OCI-LY3 (cell line): ENCODE results near the gene ABCD1.

Experiments used
- EZH2phosphoT487 ChIP-seq: fragments of 200-600 bp; shearing (Covaris generic); IDR thresholded peaks from 2 replicates; pipeline ENCODE4 v1.6.1; 2018; ENCODE audit warnings: antibody characterized with exemption, mixed run types, low read depth
- TF ChIP-seq, protein P1 (sequence below): fragments of 200-600, 300-600 bp; sonication (generic); IDR thresholded peaks from 2 replicates; pipeline ENCODE4 v1.5.1; 2014; ENCODE audit warnings: antibody characterized with exemption, low read length, low read depth

DNA sequence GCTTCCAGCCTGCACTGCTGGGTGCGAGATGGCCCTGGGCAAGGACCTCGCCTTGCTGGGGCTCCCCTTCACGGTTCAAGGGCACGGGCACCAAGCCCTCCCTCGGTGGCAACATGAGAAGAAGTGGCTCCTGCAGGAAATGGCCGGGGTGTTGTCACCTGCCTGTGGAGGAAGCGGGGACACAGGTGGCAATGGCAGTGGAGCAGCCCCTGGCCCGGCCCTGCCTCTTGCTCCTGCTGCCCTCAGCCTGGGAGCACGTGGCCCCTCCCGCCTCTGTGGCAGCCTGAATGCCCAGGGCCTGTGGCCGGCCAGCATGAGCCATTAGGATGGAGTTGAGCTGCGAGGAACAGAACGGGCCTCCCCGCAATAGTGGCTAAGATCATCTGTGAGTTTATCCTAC lies 16.8 kb downstream of the ABCD1 start:
- TF ChIP-seq EZH2phosphoT487, result no peak
- TF ChIP-seq, protein P1, sequence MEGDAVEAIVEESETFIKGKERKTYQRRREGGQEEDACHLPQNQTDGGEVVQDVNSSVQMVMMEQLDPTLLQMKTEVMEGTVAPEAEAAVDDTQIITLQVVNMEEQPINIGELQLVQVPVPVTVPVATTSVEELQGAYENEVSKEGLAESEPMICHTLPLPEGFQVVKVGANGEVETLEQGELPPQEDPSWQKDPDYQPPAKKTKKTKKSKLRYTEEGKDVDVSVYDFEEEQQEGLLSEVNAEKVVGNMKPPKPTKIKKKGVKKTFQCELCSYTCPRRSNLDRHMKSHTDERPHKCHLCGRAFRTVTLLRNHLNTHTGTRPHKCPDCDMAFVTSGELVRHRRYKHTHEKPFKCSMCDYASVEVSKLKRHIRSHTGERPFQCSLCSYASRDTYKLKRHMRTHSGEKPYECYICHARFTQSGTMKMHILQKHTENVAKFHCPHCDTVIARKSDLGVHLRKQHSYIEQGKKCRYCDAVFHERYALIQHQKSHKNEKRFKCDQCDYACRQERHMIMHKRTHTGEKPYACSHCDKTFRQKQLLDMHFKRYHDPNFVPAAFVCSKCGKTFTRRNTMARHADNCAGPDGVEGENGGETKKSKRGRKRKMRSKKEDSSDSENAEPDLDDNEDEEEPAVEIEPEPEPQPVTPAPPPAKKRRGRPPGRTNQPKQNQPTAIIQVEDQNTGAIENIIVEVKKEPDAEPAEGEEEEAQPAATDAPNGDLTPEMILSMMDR, result no peak
